Testis (tissue), 2 donors: ENCODE results near the gene CACNA2D1.

ENCODE experiments used
- CTCF ChIP-seq, 3 experiments: fragments of 450-650 bp in 2 of 3; fragments of 200-600 bp in 1 of 3; sonication (generic) in 1 of 3; IDR thresholded peaks; one replicate each; pipeline ENCODE4 v1.5.1; 2016 to 2019; ENCODE audit warnings: antibody characterized with exemption in 3 of 3, mild to moderate bottlenecking in 2 of 3, moderate library complexity in 1 of 3
- POLR2A ChIP-seq: fragments of 450-650 bp; IDR thresholded peaks from one replicate; pipeline ENCODE4 v1.6.1; 2017; ENCODE audit warnings: antibody characterized with exemption, mild to moderate bottlenecking, moderate library complexity

GRCh38 chr7:82382276-82382675, 61.3 kb downstream of the CACNA2D1 start:
- TF ChIP-seq CTCF (IDR thresholded peaks at IDR 0.05) (no peak), POLR2A (no peak)
